IMR-90 (cell line): ENCODE data around the gene NRP1. TPM values are rescaled to one million over a fixed set of nuclear protein-coding genes. Genes with fewer than 3 reads are reported as not detected.

Experiments used
- ATAC-seq: fragments of 200-7000 bp; cut with Tn5 transposase; 2 replicates; pipeline ENCODE4 v1.9.1; 2020; ENCODE audit warnings: low read depth, mild to moderate bottlenecking, moderate library complexity
- BruUV-seq: library from RNA; stranded (reverse); fragments of 400-500 nt; replicated peaks from 2 replicates; lab custom pipeline; 2021; lab: Mats Ljungman, UMichigan
- CTCF ChIA-PET: fragments of 300-600 bp; formaldehyde crosslinking; extraction: SDS; loops from one replicate; lab custom pipeline; 2021; ENCODE audit warnings: antibody characterized with exemption; lab: Yijun Ruan, JAX
- POLR2A ChIA-PET: fragments of 300-600 bp; sonication (Branson Sonifier 250); formaldehyde crosslinking; loops from one replicate; lab custom pipeline; 2022; ENCODE audit warnings: antibody characterized with exemption; ENCODE audit not compliant: unreplicated experiment; lab: Charles Lee
- DNase-seq: peaks from one replicate; pipeline ENCODE4 v3.0.0; 2013
- H2AFZ ChIP-seq: replicated peaks from 2 replicates; pipeline ENCODE3; 2013; ENCODE audit warnings: low read length, mild to moderate bottlenecking; ENCODE audit not compliant: poor library complexity
- H2AK5ac ChIP-seq: 2 replicates; pipeline ENCODE4 v1.6.1; 2013; ENCODE audit warnings: low read depth, low read length, inconsistent platforms
- H2AK9ac ChIP-seq: replicated peaks from 2 replicates; pipeline ENCODE3; 2013; ENCODE audit warnings: mild to moderate bottlenecking, low read depth, low read length, moderate library complexity; ENCODE audit not compliant: poor library complexity
- H2BK120ac ChIP-seq: 2 replicates; pipeline ENCODE4 v1.6.1; 2013; ENCODE audit warnings: low read depth, low read length, inconsistent platforms
- H2BK15ac ChIP-seq: 3 replicates; pipeline ENCODE4 v1.6.1; 2013; ENCODE audit warnings: low read depth, low read length, inconsistent platforms
- H2BK20ac ChIP-seq: 2 replicates; pipeline ENCODE4 v1.6.1; 2013; ENCODE audit warnings: low read depth, mild to moderate bottlenecking, inconsistent platforms, low read length, moderate library complexity
- H2BK5ac ChIP-seq: 2 replicates; pipeline ENCODE4 v1.6.1; 2013; ENCODE audit warnings: mild to moderate bottlenecking, low read depth, low read length, inconsistent platforms; ENCODE audit not compliant: poor library complexity, severe bottlenecking
- H3K14ac ChIP-seq: replicated peaks from 2 replicates; pipeline ENCODE4 v1.6.1; 2013; ENCODE audit warnings: low read depth, low read length, inconsistent platforms
- H3K18ac ChIP-seq: 2 replicates; pipeline ENCODE4 v1.6.1; 2013; ENCODE audit warnings: low read depth, low read length, control low read depth
- H3K23ac ChIP-seq: 2 replicates; pipeline ENCODE4 v1.6.1; 2013; ENCODE audit warnings: low read depth, low read length, inconsistent platforms
- H3K27ac ChIP-seq: 2 replicates; pipeline ENCODE4 v1.5.1; 2013; ENCODE audit warnings: mild to moderate bottlenecking, control low read depth, low read length; ENCODE audit not compliant: insufficient read depth
- H3K27me3 ChIP-seq: 2 replicates; pipeline ENCODE4 v1.6.1; 2013; ENCODE audit warnings: low read length; ENCODE audit not compliant: control insufficient read depth, insufficient read depth
- H3K36me3 ChIP-seq: 2 replicates; pipeline ENCODE4 v1.6.1; 2013; ENCODE audit warnings: low read length, mixed read lengths; ENCODE audit not compliant: control insufficient read depth, insufficient read depth
- H3K4ac ChIP-seq: 2 replicates; pipeline ENCODE4 v1.6.1; 2013; ENCODE audit warnings: low read depth, low read length, inconsistent platforms
- H3K4me1 ChIP-seq: 2 replicates; pipeline ENCODE4 v1.6.1; 2013; ENCODE audit warnings: low read length, mixed read lengths; ENCODE audit not compliant: control insufficient read depth, insufficient read depth
- H3K4me2 ChIP-seq: 2 replicates; pipeline ENCODE4 v1.6.1; 2013; ENCODE audit warnings: low read depth, mild to moderate bottlenecking, control low read depth, low read length, moderate library complexity
- H3K4me3 ChIP-seq: 2 replicates; pipeline ENCODE4 v1.5.1; 2013; ENCODE audit warnings: low read depth, mild to moderate bottlenecking, control low read depth, low read length, moderate library complexity; ENCODE audit not compliant: insufficient read depth
- H3K56ac ChIP-seq: 2 replicates; pipeline ENCODE4 v1.6.1; 2013; ENCODE audit warnings: low read length, inconsistent platforms; ENCODE audit not compliant: insufficient read depth; ENCODE audit errors: extremely low read depth
- H3K79me1 ChIP-seq, 2 experiments: 2 replicates each; pipeline ENCODE4 v1.6.1; 2013; ENCODE audit warnings: low read length in 2 of 2, inconsistent platforms in 1 of 2, low read depth in 1 of 2
- H3K9ac ChIP-seq: 2 replicates; pipeline ENCODE4 v1.6.1; 2013; ENCODE audit warnings: low read depth, low read length, control low read depth
- H3K9me1 ChIP-seq: 2 replicates; pipeline ENCODE4 v1.6.1; 2013; ENCODE audit warnings: low read length, inconsistent platforms; ENCODE audit not compliant: insufficient read depth
- H3K9me3 ChIP-seq: 2 replicates; pipeline ENCODE4 v1.6.1; 2013; ENCODE audit warnings: low read length; ENCODE audit not compliant: control insufficient read depth, insufficient read depth
- H4K20me1 ChIP-seq: 2 replicates; pipeline ENCODE4 v1.6.1; 2013; ENCODE audit warnings: low read length, inconsistent platforms; ENCODE audit not compliant: insufficient read depth
- H4K5ac ChIP-seq: 2 replicates; pipeline ENCODE4 v1.6.1; 2013; ENCODE audit warnings: mild to moderate bottlenecking, low read depth, low read length, control low read depth
- H4K8ac ChIP-seq, 2 experiments: 2 replicates each; pipeline ENCODE4 v1.6.1; 2013; ENCODE audit warnings: low read depth in 2 of 2, low read length in 2 of 2, control low read depth in 1 of 2, inconsistent platforms in 1 of 2
- H4K91ac ChIP-seq: 2 replicates; pipeline ENCODE4 v1.6.1; 2013; ENCODE audit warnings: low read depth, low read length, inconsistent platforms; ENCODE audit not compliant: insufficient read depth
- CTCF ChIP-seq: conservative IDR thresholded peaks from 2 replicates; pipeline ENCODE4 v1.5.1; 2012; ENCODE audit warnings: mild to moderate bottlenecking, low read depth, low read length, improper control_type of control experiment
- MXI1 ChIP-seq: IDR thresholded peaks from 2 replicates; pipeline ENCODE4 v1.6.1; 2012; ENCODE audit warnings: low read depth, mild to moderate bottlenecking, low read length, moderate library complexity, borderline replicate concordance
- POLR2A ChIP-seq: IDR thresholded peaks from 2 replicates; pipeline ENCODE4 v1.6.1; 2012; ENCODE audit warnings: mild to moderate bottlenecking, low read depth, low read length
- RAD21 ChIP-seq: IDR thresholded peaks from 2 replicates; pipeline ENCODE4 v1.6.1; 2012; ENCODE audit warnings: low read length, improper control_type of control experiment
- WGBS, 2 experiments: methylation state at CpG; one replicate each; pipeline versions ENCODE4 v1.1.5 to v1.1.7; 2013; ENCODE audit warnings: missing lambda C conversion rate in 2 of 2; ENCODE audit not compliant: insufficient read length in 1 of 2; ENCODE audit errors: extremely low coverage in 2 of 2; 5-methylcytosine and 5-hydroxymethylcytosine counted together
- dilution Hi-C: fragments of 300-500 bp; cut with HindIII; formaldehyde crosslinking; loops from one replicate; pipeline ENCODE4 v1.14.3; 2018; ENCODE audit warnings: low sequenced_read_pairs; ENCODE audit not compliant: unreplicated experiment
- in situ Hi-C: fragments of 300-500 bp; cut with MboI; formaldehyde crosslinking; loops from 3 replicates; pipeline ENCODE4 v1.14.3; 2019; ENCODE audit warnings: low sequenced_read_pairs, inconsistent platforms, mixed read lengths
- intact Hi-C: fragments of 100-400 bp; cut with micrococcal nuclease; formaldehyde crosslinking; loops from 2 replicates; pipeline ENCODE4 v1.10.0; 2022
- polyA plus RNA-seq, 3 experiments: library from polyadenylated mRNA; depleted of rRNA; stranded (reverse); fragments of >200 nt; gene quantifications; 2 replicates each; pipeline ENCODE4 v1.2.3, GENCODE V29; 2012; ENCODE audit warnings: low replicate concordance in 1 of 3
- total RNA-seq: library from RNA; depleted of rRNA; stranded (reverse); fragments of >200 nt; gene quantifications from 2 replicates; pipeline ENCODE4 v1.2.3, GENCODE V29; 2012

NRP1 gene
- total and polyA plus RNA-seq, 2 of the 4 experiments (the other 2 are of a cell fraction): 108 to 227 TPM

- peaks cover 14% of the 10 kb centered on the region for H3K4me1 ChIP-seq
- TF ChIP-seq CTCF (no peak), POLR2A (no peak), MXI1 (no peak), RAD21 (no peak)
- peak; percentile 60 for ATAC-seq
These were observed 19.5 kb downstream of the NRP1 start for GRCh38 chr10:33314811-33315561.

More at GRCh38 chr10:33314811-33315561, 19.5 kb downstream of the NRP1 start:
- H2BK15ac ChIP-seq: peak overlapping the region; percentile 37; the same call in 1 of the 3 replicates
- no peak overlapping the region for H2AFZ ChIP-seq
- peak overlapping the region; percentile 73 for H2BK120ac ChIP-seq
- H4K5ac ChIP-seq: peak overlapping the region; percentile 66; the same call in 1 of the 2 replicates
- no peak overlapping the region for H3K9ac ChIP-seq
- dilution Hi-C loops: no loop called here
- H3K4ac ChIP-seq: peak overlapping the region; percentile 49; the same call in 1 of the 2 replicates
- H3K18ac ChIP-seq: peak overlapping the region; percentile 74; the same call in 1 of the 2 replicates
- no CpG with 5 or more reads among the region's 5 CpGs for WGBS, 2 experiments
- peak overlapping the region; percentile 21 for H3K4me2 ChIP-seq
- ChIA-PET CTCF (interaction anchor here (0.5 kb wide), 1 partner anchor 922 kb away, joined by 3 read pairs; no protein-coding TSS in a partner anchor), POLR2A (no interaction called here)
- peak; percentile 80 for DNase-seq
- H3K27ac ChIP-seq: peak overlapping the region; percentile 68; the same call in 1 of the 2 replicates
- H3K14ac ChIP-seq: peak overlapping the region; percentile 83
- peak overlapping the region; percentile 84 for H2BK5ac ChIP-seq
- H3K9me1 ChIP-seq: peaks cover 9% of the 10 kb centered on the region
- peak overlapping the region; percentile 86 for H2AK5ac ChIP-seq
- BruUV-seq: no TSS peak
- H3K23ac ChIP-seq: 0 out of 2 replicates have a peak overlapping the region, but pooled peaks have one; percentile 21
- intact Hi-C loops: no loop called here
- no peaks in the 10 kb centered on the region for H3K27me3 ChIP-seq
- in situ Hi-C loops: no loop called here
- no peak overlapping the region for H3K4me3 ChIP-seq
- peaks cover 3% of the 10 kb centered on the region; the same call in 1 of the 2 replicates for H3K36me3 ChIP-seq
- H4K20me1 ChIP-seq: peaks cover 11% of the 10 kb centered on the region
- H3K56ac ChIP-seq: no peak overlapping the region
- no peaks in the 10 kb centered on the region for H3K9me3 ChIP-seq
- H4K8ac ChIP-seq: peak overlapping the region; percentile 56 to 71; a peak in 3 of 4 replicates
- peak overlapping the region; percentile 75; the same call in 1 of the 2 replicates for H2BK20ac ChIP-seq
- H3K79me1 ChIP-seq: peaks cover 25 to 69% of the 10 kb centered on the region in 2 experiments
- H2AK9ac ChIP-seq: no peak overlapping the region
- peak overlapping the region; percentile 30; the same call in 1 of the 2 replicates for H4K91ac ChIP-seq
